ENCODE results near the gene KIAA1755. TPM values are rescaled to one million over a fixed set of nuclear protein-coding genes. Genes with fewer than 3 reads are reported as not detected.

KIAA1755 gene
- total RNA-seq, 1 experiment from 2014 or later: 0.17 TPM

- no peak overlapping the region for H3K27ac Mint-ChIP-seq
- peaks cover 3% of the 10 kb centered on the region for H3K27me3 Mint-ChIP-seq (ENCODE audit: low read depth)
- Histone ChIP-seq H3K79me1 (ENCODE audit: insufficient read depth, low read depth, low read length, poor library complexity, severe bottlenecking) (no peaks in the 10 kb centered on the region), H4K20me1 (ENCODE audit: control insufficient read depth, insufficient read depth, insufficient read length) (peaks cover 2% of the 10 kb centered on the region), H3K9me3 (ENCODE audit: control insufficient read depth, low read depth, low read length) (no peaks in the 10 kb centered on the region), H3K56ac (ENCODE audit: insufficient read length, low read depth, low read length) (no peak overlapping the region), H3K18ac (ENCODE audit: insufficient read length, low read depth, low read length) (no peak overlapping the region), H3K4me1 (ENCODE audit: insufficient read depth, low read length) (no peaks in the 10 kb centered on the region), H3K4me2 (ENCODE audit: insufficient read depth, insufficient read length, low read length) (no peak overlapping the region), H4K8ac (replicated peaks; ENCODE audit: insufficient read length, low read depth, low read length) (no peak overlapping the region), H2BK120ac (ENCODE audit: low read depth, low read length, poor library complexity, severe bottlenecking) (no peak overlapping the region), H3K23ac (ENCODE audit: insufficient read length, low read depth, low read length) (no peak overlapping the region), H3T11ph (ENCODE audit: low read length) (no peak overlapping the region), H2AK5ac (ENCODE audit: insufficient read length, low read length) (no peak overlapping the region), H3K27me3 (ENCODE audit: insufficient read depth, low read length) (no peaks in the 10 kb centered on the region), H3K79me2 (ENCODE audit: insufficient read depth, low read length) (no peaks in the 10 kb centered on the region), H4K91ac (ENCODE audit: insufficient read length, low read depth, low read length) (no peak overlapping the region), H3K27ac (ENCODE audit: insufficient read length, low read depth, low read length) (no peak overlapping the region), H3K4ac (ENCODE audit: low read depth, low read length) (no peak overlapping the region), H3K23me2 (ENCODE audit: insufficient read length, low read depth, low read length, poor library complexity, severe bottlenecking) (no peaks in the 10 kb centered on the region), H3K9ac (ENCODE audit: extremely low read depth, insufficient read length, low read length) (no peak overlapping the region), H2BK12ac (ENCODE audit: insufficient read length, low read depth, low read length) (no peak overlapping the region), H2BK15ac (ENCODE audit: low read depth, low read length) (no peak overlapping the region), H3K14ac (ENCODE audit: insufficient read depth, low read length) (no peak overlapping the region), H2BK5ac (ENCODE audit: insufficient read length, low read length) (no peak overlapping the region), H2BK20ac (ENCODE audit: low read depth, low read length, poor library complexity, severe bottlenecking) (no peak overlapping the region), H2AFZ (ENCODE audit: low read length) (no peak overlapping the region), H4K5ac (ENCODE audit: insufficient read length, low read depth, low read length) (no peak overlapping the region)
- no CpG with 5 or more reads among the region's 3 CpGs for WGBS (ENCODE audit: extremely low coverage, insufficient read length, low lambda C conversion rate)
- H3K36me3 Mint-ChIP-seq (ENCODE audit: insufficient read depth in 1 of 3, low read depth in 3 of 3): no peaks in the 10 kb centered on the region
- H3K4me1 Mint-ChIP-seq: peaks cover 9 to 25% of the 10 kb centered on the region in 2 experiments
- no peak for TF ChIP-seq CTCF (conservative IDR thresholded peaks at IDR 0.05)
- H3K9me3 Mint-ChIP-seq: no peaks in the 10 kb centered on the region
- H3K4me3 Mint-ChIP-seq: no peak overlapping the region
- DNase-seq: no peak
These were observed 40.8 kb upstream of the KIAA1755 start for GRCh38 chr20:38301309-38301708.

All from H9 (cell line).